ENCODE measurements around the gene FDX2. TPM values are rescaled to one million over a fixed set of nuclear protein-coding genes. Genes with fewer than 3 reads are reported as not detected.

The FDX2 gene
- total RNA-seq, 1 experiment from 2014 or later = 30.3 TPM

- Mint-ChIP-seq H3K4me1 (ENCODE audit: low read depth, unreplicated experiment) (peaks cover 17% of the 10 kb centered on the region), H3K4me3 (ENCODE audit: unreplicated experiment) (no peak overlapping the region), H3K36me3 (ENCODE audit: insufficient read depth, unreplicated experiment) (peaks cover 60% of the 10 kb centered on the region), H3K9me3 (ENCODE audit: unreplicated experiment) (no peaks in the 10 kb centered on the region), H3K27me3 (ENCODE audit: insufficient read depth, unreplicated experiment) (no peaks in the 10 kb centered on the region), H3K27ac (ENCODE audit: unreplicated experiment) (no peak overlapping the region)
- no TSS peak for BruUV-seq (replicated peaks)
- Histone ChIP-seq H3K4me3 (ENCODE audit: low read depth, low read length) (no peak overlapping the region), H3K9me3 (no peaks in the 10 kb centered on the region), H3K27me3 (replicated peaks; ENCODE audit: control insufficient read depth, insufficient read depth, low read length) (no peaks in the 10 kb centered on the region), H3K36me3 (ENCODE audit: control insufficient read depth, insufficient read depth, low read length) (no peaks in the 10 kb centered on the region; the same call in none of the 2 replicates), H3K4me1 (peaks cover 12% of the 10 kb centered on the region; the same call in 1 of the 2 replicates)
- ChIA-PET POLR2A (no interaction called here), CTCF (no interaction called here)
- no peak for DNase-seq
- intact Hi-C loops (cut with micrococcal nuclease; ENCODE audit: unreplicated experiment) = no loop called here
- no peak for TF ChIP-seq CTCF (IDR thresholded peaks at IDR 0.05; ENCODE audit: insufficient read depth in 1 of 2, low read depth in 1 of 2, low read length in 1 of 2, severe bottlenecking in 1 of 2, unreplicated experiment in 1 of 2)
Observed at GRCh38 chr19:10317857-10318462, 2.1 kb upstream of the FDX2 start.

- Mint-ChIP-seq H3K27ac (ENCODE audit: unreplicated experiment) (peak overlapping the region; percentile 91), H3K4me3 (ENCODE audit: unreplicated experiment) (no peak overlapping the region), H3K4me1 (ENCODE audit: low read depth, unreplicated experiment) (peaks cover 17% of the 10 kb centered on the region), H3K27me3 (ENCODE audit: insufficient read depth, unreplicated experiment) (no peaks in the 10 kb centered on the region), H3K9me3 (ENCODE audit: unreplicated experiment) (no peaks in the 10 kb centered on the region), H3K36me3 (ENCODE audit: insufficient read depth, unreplicated experiment) (peaks cover 55% of the 10 kb centered on the region)
- H3K4me3 ChIP-seq (ENCODE audit: low read depth, low read length) = no peak overlapping the region
- H3K9me3 ChIP-seq = no peaks in the 10 kb centered on the region
- BruUV-seq (replicated peaks) = no TSS peak
- peaks cover 12% of the 10 kb centered on the region; the same call in 1 of the 2 replicates for H3K4me1 ChIP-seq
- TF ChIP-seq CTCF (IDR thresholded peaks at IDR 0.05; ENCODE audit: insufficient read depth in 1 of 2, low read depth in 1 of 2, low read length in 1 of 2, severe bottlenecking in 1 of 2, unreplicated experiment in 1 of 2) = no peak
- H3K36me3 ChIP-seq (ENCODE audit: control insufficient read depth, insufficient read depth, low read length) = no peaks in the 10 kb centered on the region; the same call in none of the 2 replicates
- ChIA-PET CTCF (interaction anchor here (0.6 to 2.3 kb wide), 2 partner anchors 58 to 471 kb away, joined by 6 to 13 read pairs; no protein-coding TSS in a partner anchor), POLR2A (no interaction called here)
- no peak for DNase-seq
- intact Hi-C loops (cut with micrococcal nuclease; ENCODE audit: unreplicated experiment) = no loop called here
- H3K27me3 ChIP-seq (replicated peaks; ENCODE audit: control insufficient read depth, insufficient read depth, low read length) = no peaks in the 10 kb centered on the region
Observed at GRCh38 chr19:10317045-10317856, 1.4 kb upstream of the FDX2 start.

- intact Hi-C loops (cut with micrococcal nuclease; ENCODE audit: unreplicated experiment) = no loop called here
- POLR2A ChIA-PET = no interaction called here
- H3K36me3 Mint-ChIP-seq (ENCODE audit: insufficient read depth, unreplicated experiment) = peaks cover 48% of the 10 kb centered on the region
- no peaks in the 10 kb centered on the region for H3K27me3 ChIP-seq (replicated peaks; ENCODE audit: control insufficient read depth, insufficient read depth, low read length)
- DNase-seq = peak in 1 of 2 experiments; percentile 19
- H3K9me3 ChIP-seq = no peaks in the 10 kb centered on the region
- peak overlapping the region; percentile 99 for H3K4me3 Mint-ChIP-seq (ENCODE audit: unreplicated experiment)
- H3K27ac Mint-ChIP-seq (ENCODE audit: unreplicated experiment) = peak overlapping the region; percentile 91
- peaks cover 17% of the 10 kb centered on the region for H3K4me1 Mint-ChIP-seq (ENCODE audit: low read depth, unreplicated experiment)
- H3K27me3 Mint-ChIP-seq (ENCODE audit: insufficient read depth, unreplicated experiment) = no peaks in the 10 kb centered on the region
- H3K36me3 ChIP-seq (ENCODE audit: control insufficient read depth, insufficient read depth, low read length) = no peaks in the 10 kb centered on the region; the same call in 1 of the 2 replicates
- peaks cover 12% of the 10 kb centered on the region; the same call in 1 of the 2 replicates for H3K4me1 ChIP-seq
- TSS peak; percentile 12 for BruUV-seq (replicated peaks)
- H3K4me3 ChIP-seq (ENCODE audit: low read depth, low read length) = no peak overlapping the region; the same call in 1 of the 2 replicates
- CTCF ChIA-PET = interaction anchor here (0.9 to 2.3 kb wide), 2 partner anchors 25 to 58 kb away, joined by 3 to 6 read pairs; no protein-coding TSS in a partner anchor
- no peaks in the 10 kb centered on the region for H3K9me3 Mint-ChIP-seq (ENCODE audit: unreplicated experiment)
- TF ChIP-seq CTCF (IDR thresholded peaks at IDR 0.05; ENCODE audit: insufficient read depth in 1 of 2, low read depth in 1 of 2, low read length in 1 of 2, severe bottlenecking in 1 of 2, unreplicated experiment in 1 of 2) = no peak
Observed at GRCh38 chr19:10316229-10317044, 622 bp upstream of the FDX2 start.

All from Caco-2 (cell line).